A172 (cell line): ENCODE data around the gene EMILIN3. TPM values are rescaled to one million over a fixed set of nuclear protein-coding genes. Genes with fewer than 3 reads are reported as not detected.

ENCODE experiments used
- DNase-seq: peaks from one replicate; pipeline ENCODE4 v3.0.0-alpha.2; 2015; ENCODE audit warnings: low spot score
- total RNA-seq: library from RNA; depleted of rRNA; stranded (reverse); fragments of >200 nt; shearing (Covaris generic); gene quantifications from 2 replicates; pipeline ENCODE4 v1.2.3, GENCODE V29; 2014

The EMILIN3 gene
- total RNA-seq, 1 experiment from 2014 or later = not detected

GRCh38 chr20:41347523-41348429 lies 18.8 kb downstream of the EMILIN3 start:
- no peak for DNase-seq

- no peak for DNase-seq
Measured at GRCh38 chr20:41345729-41346067, 20.9 kb downstream of the EMILIN3 start.

GRCh38 chr20:41344938-41345728 lies 21.5 kb downstream of the EMILIN3 start:
- no peak for DNase-seq

- no peak for DNase-seq
Measured at GRCh38 chr20:41344477-41344876, 22.1 kb downstream of the EMILIN3 start.

GRCh38 chr20:41342474-41343464 lies 23.8 kb downstream of the EMILIN3 start:
- DNase-seq = no peak

- DNase-seq = peak; percentile 63
Measured at GRCh38 chr20:41340327-41341055, 26.1 kb downstream of the EMILIN3 start, which contains the start of gene LPIN3. TSS of gene LPIN3 (plus strand) at chr20:41340821. CDS start at chr20:41345804, 4,983 bp downstream.

GRCh38 chr20:41339957-41340326 lies 26.7 kb downstream of the EMILIN3 start:
- DNase-seq = peak; percentile 68

- no peak for DNase-seq
Measured at GRCh38 chr20:41336711-41337492, 29.7 kb downstream of the EMILIN3 start.

GRCh38 chr20:41335591-41335990 lies 31.0 kb downstream of the EMILIN3 start:
- DNase-seq = no peak

- DNase-seq = no peak
Measured at GRCh38 chr20:41334443-41335421, 31.9 kb downstream of the EMILIN3 start.

GRCh38 chr20:41334036-41334435 lies 32.6 kb downstream of the EMILIN3 start:
- DNase-seq = no peak

- DNase-seq = no peak
Measured at GRCh38 chr20:41331731-41332130, 34.9 kb downstream of the EMILIN3 start.

GRCh38 chr20:41330941-41331340 lies 35.7 kb downstream of the EMILIN3 start:
- DNase-seq = no peak

GRCh38 chr20:41330343-41330720 lies 36.3 kb downstream of the EMILIN3 start:
- DNase-seq = no peak

GRCh38 chr20:41329435-41330342 lies 36.9 kb downstream of the EMILIN3 start:
- DNase-seq = peak; percentile 97

GRCh38 chr20:41327178-41327577 lies 39.4 kb downstream of the EMILIN3 start:
- DNase-seq = no peak

GRCh38 chr20:41320976-41321375 lies 45.6 kb downstream of the EMILIN3 start:
- no peak for DNase-seq

- DNase-seq = no peak
Measured at GRCh38 chr20:41320441-41320840, 46.2 kb downstream of the EMILIN3 start.
